RWPE1 (cell line): ENCODE measurements around the gene CAV3.

Experiments used
- CTCF ChIA-PET: fragments of 350-600 bp; sonication (Branson Sonifier 250); formaldehyde crosslinking; extraction: SDS; loops from one replicate; lab custom pipeline; 2021; lab: Yijun Ruan, JAX
- POLR2A ChIA-PET: fragments of 400-600 bp; formaldehyde crosslinking; extraction: SDS; loops from one replicate; lab custom pipeline; 2020; ENCODE audit warnings: antibody characterized with exemption; ENCODE audit not compliant: low non-redundant PET; lab: Yijun Ruan, JAX
- DNase-seq: peaks from one replicate; pipeline ENCODE4 v3.0.0; 2012; ENCODE audit warnings: low spot score
- H3K27ac ChIP-seq: fragments of 450-650 bp; 2 replicates; pipeline ENCODE4 v1.5.1; 2017
- TF ChIP-seq, protein P1 (sequence below): fragments of 450-650 bp; conservative IDR thresholded peaks from 2 replicates; pipeline ENCODE4 v1.5.1; 2017; ENCODE audit warnings: low read depth, mild to moderate bottlenecking

The CAV3 gene

DNA sequence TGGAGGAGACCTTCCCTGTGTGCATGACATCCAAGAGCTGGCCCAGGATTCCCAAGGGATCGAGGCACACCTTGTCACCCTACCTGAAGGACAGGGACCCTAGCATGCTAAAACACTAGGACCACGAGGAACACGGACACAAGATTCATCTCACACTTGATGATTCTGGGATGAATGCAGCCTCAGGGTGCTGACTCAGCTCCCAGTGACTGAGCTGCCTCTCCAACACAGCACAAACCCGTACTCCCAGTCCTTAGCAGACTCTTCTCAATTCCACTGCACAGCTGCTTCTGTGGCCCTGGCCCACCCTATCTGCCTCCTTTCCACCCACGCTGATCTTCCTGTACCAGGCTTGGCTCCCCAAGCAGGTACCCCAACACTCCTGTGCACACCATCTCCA lies 44.9 kb downstream of the CAV3 start:
- TF ChIP-seq, protein P1, sequence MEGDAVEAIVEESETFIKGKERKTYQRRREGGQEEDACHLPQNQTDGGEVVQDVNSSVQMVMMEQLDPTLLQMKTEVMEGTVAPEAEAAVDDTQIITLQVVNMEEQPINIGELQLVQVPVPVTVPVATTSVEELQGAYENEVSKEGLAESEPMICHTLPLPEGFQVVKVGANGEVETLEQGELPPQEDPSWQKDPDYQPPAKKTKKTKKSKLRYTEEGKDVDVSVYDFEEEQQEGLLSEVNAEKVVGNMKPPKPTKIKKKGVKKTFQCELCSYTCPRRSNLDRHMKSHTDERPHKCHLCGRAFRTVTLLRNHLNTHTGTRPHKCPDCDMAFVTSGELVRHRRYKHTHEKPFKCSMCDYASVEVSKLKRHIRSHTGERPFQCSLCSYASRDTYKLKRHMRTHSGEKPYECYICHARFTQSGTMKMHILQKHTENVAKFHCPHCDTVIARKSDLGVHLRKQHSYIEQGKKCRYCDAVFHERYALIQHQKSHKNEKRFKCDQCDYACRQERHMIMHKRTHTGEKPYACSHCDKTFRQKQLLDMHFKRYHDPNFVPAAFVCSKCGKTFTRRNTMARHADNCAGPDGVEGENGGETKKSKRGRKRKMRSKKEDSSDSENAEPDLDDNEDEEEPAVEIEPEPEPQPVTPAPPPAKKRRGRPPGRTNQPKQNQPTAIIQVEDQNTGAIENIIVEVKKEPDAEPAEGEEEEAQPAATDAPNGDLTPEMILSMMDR: no peak
- no peak overlapping the region for H3K27ac ChIP-seq
- CTCF ChIA-PET: interaction anchor here (1.1 kb wide), 1 partner anchor 9 kb away, joined by 3 read pairs; the partner anchor contains the start of gene OXTR
- no peak for DNase-seq
- POLR2A ChIA-PET: no interaction called here

DNA sequence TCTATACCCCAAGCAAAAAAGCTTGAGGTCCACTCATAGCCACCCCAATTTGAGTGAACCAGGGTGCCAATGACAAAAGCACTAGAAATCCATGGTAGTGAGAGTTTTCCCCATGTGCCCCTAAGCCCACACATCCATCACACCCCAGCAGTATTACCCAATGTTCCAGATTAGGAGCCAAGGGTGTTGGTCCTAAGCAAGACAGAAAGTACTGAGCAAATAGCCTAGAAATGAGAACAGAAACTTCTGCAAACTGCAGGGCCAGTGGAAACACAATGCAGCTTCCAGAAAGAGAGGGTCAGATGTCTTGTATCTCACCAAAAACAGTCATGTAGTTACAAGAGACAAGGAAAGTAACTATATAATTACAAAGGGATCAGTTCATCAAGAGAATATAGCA lies 46.7 kb downstream of the CAV3 start:
- POLR2A ChIA-PET: no interaction called here

DNA sequence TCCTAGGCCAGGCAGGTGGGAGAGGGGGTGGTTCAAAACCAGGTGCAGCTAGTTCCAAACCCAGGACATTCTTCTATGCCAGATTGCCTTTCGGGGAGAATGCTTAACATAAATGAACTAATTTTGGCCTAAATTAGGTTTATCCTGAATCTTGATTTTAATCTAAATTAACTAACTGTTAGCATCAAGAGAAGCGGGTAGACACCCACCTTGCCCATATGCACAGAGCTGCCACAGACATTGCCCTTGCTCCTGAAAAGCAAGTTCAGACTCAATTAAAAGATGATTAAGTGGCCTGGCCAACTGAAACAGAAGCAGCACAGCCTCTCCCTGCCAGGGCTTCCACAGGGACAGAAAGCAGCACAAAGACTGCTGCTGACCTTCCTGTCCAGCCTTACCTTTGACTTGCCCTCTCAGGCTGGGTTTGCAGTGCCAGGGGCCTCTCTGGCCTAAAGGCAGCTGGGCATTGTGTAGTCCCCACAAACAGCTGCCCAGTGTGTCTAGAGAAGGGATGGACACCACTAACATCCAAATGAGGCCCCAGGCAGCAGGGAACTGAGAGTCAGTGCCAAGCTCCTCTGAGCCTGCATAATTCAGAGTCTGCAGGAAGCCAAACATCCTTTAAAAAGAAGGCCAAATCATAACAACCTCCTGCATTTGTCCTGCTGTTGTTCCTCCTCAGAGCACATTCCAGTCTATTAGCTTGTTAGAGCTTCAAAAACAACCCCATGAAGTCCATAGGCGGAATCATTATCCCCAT lies 51.3 kb downstream of the CAV3 start:
- H3K27ac ChIP-seq: no peak overlapping the region
- TF ChIP-seq, protein P1: no peak
- ChIA-PET POLR2A (no interaction called here), CTCF (interaction anchor here (1.9 kb wide), 1 partner anchor 15 kb away, joined by 9 read pairs; the partner anchor contains the start of gene OXTR)
- no peak for DNase-seq

More for the DNA sequence above, 46.7 kb downstream of the CAV3 start:
- TF ChIP-seq, protein P1: no peak
- H3K27ac ChIP-seq: no peak overlapping the region
- no peak for DNase-seq
- CTCF ChIA-PET: interaction anchor here (0.6 kb wide), 1 partner anchor 173 kb away, joined by 5 read pairs; no protein-coding TSS in a partner anchor

DNA sequence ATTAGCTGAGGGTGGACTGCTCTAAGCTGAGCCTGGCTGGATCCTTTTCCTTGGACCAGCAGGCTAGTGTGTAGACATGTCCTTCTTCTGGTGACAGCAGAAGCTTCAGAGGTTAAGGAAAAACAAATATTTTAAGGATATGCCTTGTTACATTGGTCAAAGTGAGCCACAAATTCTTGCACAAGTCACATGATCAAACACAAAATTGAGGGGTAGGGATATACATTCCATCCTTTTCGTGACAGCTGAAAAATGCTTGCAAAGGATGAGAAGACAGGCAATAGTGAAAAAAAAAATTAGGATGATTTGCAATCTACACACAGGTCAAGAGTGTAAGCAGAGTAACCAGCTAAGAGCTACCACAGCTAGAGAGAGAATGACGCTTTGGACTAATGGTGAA lies 56.9 kb downstream of the CAV3 start:
- no peak for DNase-seq
- H3K27ac ChIP-seq: no peak overlapping the region
- ChIA-PET CTCF (no interaction called here), POLR2A (no interaction called here)
- TF ChIP-seq, protein P1: no peak

DNA sequence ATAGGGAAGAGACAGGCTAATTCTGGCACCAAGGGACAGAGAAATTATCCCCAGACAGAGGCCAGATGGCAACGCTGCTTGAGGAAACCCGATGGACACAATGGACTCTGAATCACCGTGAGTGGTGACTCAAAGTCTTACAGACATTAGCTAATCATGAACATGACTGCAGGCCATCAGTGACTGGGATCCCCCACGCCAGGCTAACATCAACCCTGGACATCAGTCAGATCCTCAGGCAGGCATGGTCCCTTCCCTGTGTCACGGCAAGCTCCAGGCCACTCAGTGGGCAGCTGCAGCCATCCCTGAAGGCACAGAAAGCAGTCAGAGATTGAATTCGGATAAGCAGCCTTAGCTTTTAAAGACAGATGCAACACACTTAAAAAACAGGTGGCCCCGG lies 59.6 kb downstream of the CAV3 start:
- H3K27ac ChIP-seq: no peak overlapping the region
- DNase-seq: peak; percentile 16
- POLR2A ChIA-PET: no interaction called here
- TF ChIP-seq, protein P1: no peak
- CTCF ChIA-PET: no interaction called here

DNA sequence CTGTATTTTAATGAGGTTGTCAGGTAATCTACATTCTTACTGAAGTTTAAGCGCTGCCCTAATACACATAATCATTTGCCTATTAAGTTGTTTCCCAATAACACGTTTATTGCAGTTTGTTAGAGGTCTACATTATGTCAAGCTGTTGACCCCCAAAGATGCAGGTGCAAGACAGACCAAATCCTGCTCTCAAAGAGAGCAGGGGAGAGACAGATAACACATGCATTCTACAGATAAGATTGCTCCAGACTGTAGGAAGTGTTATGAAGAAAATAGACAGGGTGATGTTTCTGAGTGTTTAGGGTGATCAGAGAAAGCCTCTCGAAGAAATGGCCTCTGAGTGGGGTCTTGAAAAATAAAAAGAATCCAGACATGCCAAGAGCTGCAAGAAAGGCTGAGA lies 60.6 kb downstream of the CAV3 start:
- H3K27ac ChIP-seq: no peak overlapping the region
- CTCF ChIA-PET: no interaction called here

More for the DNA sequence above, 60.6 kb downstream of the CAV3 start:
- POLR2A ChIA-PET: no interaction called here
- DNase-seq: no peak
- TF ChIP-seq, protein P1: no peak
